A673 (cell line): ENCODE results near the gene FTO. TPM values are rescaled to one million over a fixed set of nuclear protein-coding genes. Genes with fewer than 3 reads are reported as not detected.

Experiments
- BruUV-seq: library from RNA; stranded (reverse); fragments of 400-500 nt; replicated peaks from 2 replicates; lab custom pipeline; 2021; lab: Mats Ljungman, UMichigan
- CTCF ChIA-PET: fragments of 300-600 bp; sonication (Branson Sonifier 250); formaldehyde crosslinking; loops from one replicate; lab custom pipeline; 2022; ENCODE audit warnings: antibody characterized with exemption; lab: Charles Lee
- POLR2A ChIA-PET: fragments of 300-600 bp; sonication (Branson Sonifier 250); formaldehyde crosslinking; loops from one replicate; lab custom pipeline; 2022; ENCODE audit warnings: antibody characterized with exemption; ENCODE audit not compliant: low non-redundant PET; lab: Charles Lee
- DNase-seq: peaks from one replicate; pipeline ENCODE4 v3.0.0-alpha.2; 2015; ENCODE audit warnings: low spot score
- H3K27ac ChIP-seq: fragments of 200-600 bp; sonication (generic); 2 replicates; pipeline ENCODE4 v1.5.1; 2016; ENCODE audit warnings: mixed run types, low read depth, mild to moderate bottlenecking, mixed read lengths, antibody characterized with exemption, low read length; ENCODE audit not compliant: poor library complexity, severe bottlenecking
- H3K27me3 ChIP-seq: fragments of 200-600 bp; sonication (generic); replicated peaks from 2 replicates; pipeline ENCODE4 v1.6.1; 2017; ENCODE audit warnings: mixed run types, low read depth, mild to moderate bottlenecking, mixed read lengths, antibody characterized with exemption, low read length; ENCODE audit not compliant: insufficient read depth, poor library complexity
- H3K36me3 ChIP-seq: fragments of 200-600 bp; sonication (generic); 2 replicates; pipeline ENCODE4 v1.6.1; 2016; ENCODE audit warnings: mixed run types, mild to moderate bottlenecking, mixed read lengths, antibody characterized with exemption, low read length; ENCODE audit not compliant: insufficient read depth, poor library complexity, severe bottlenecking
- H3K4me1 ChIP-seq: fragments of 200-600 bp; sonication (generic); 2 replicates; pipeline ENCODE4 v1.6.1; 2017; ENCODE audit warnings: mixed run types, mild to moderate bottlenecking, mixed read lengths, antibody characterized with exemption, low read length; ENCODE audit not compliant: insufficient read depth, poor library complexity, severe bottlenecking
- H3K4me3 ChIP-seq: fragments of 200-600 bp; sonication (generic); 2 replicates; pipeline ENCODE4 v1.5.1; 2016; ENCODE audit warnings: low read depth, mixed run types, mild to moderate bottlenecking, mixed read lengths, low read length; ENCODE audit not compliant: poor library complexity, severe bottlenecking
- H3K9me3 ChIP-seq: fragments of 200-600 bp; sonication (generic); 2 replicates; pipeline ENCODE4 v1.6.1; 2016; ENCODE audit warnings: mixed run types, low read depth, mild to moderate bottlenecking, mixed read lengths, antibody characterized with exemption, low read length; ENCODE audit not compliant: poor library complexity, severe bottlenecking
- EZH2 ChIP-seq: fragments of 200-600 bp; sonication (generic); IDR thresholded peaks from 2 replicates; pipeline ENCODE4 v1.6.1; 2017; ENCODE audit warnings: borderline replicate concordance, low read depth, mild to moderate bottlenecking, mixed read lengths, antibody characterized with exemption, low read length; ENCODE audit not compliant: poor library complexity, severe bottlenecking
- intact Hi-C: fragments of 100-400 bp; cut with micrococcal nuclease; formaldehyde crosslinking; loops from one replicate; pipeline ENCODE4 v1.10.0; 2022; ENCODE audit not compliant: unreplicated experiment
- total RNA-seq: library from RNA; stranded (reverse); gene quantifications from 2 replicates; pipeline ENCODE4 v1.2.3, GENCODE V29; 2021
- TF ChIP-seq, protein P1 (sequence below): fragments of 300-800, 200-600 bp; sonication (generic); conservative IDR thresholded peaks from 2 replicates; pipeline ENCODE4 v1.5.1; 2017; ENCODE audit warnings: low read depth, mild to moderate bottlenecking, antibody characterized with exemption, low read length, moderate library complexity, mixed read lengths

The FTO gene
- total RNA-seq, 1 experiment from 2014 or later = 73.4 TPM

GRCh38 chr16:54090602-54091001 lies 386.6 kb downstream of the FTO start:
- no peak for TF ChIP-seq EZH2
- TF ChIP-seq, protein P1, sequence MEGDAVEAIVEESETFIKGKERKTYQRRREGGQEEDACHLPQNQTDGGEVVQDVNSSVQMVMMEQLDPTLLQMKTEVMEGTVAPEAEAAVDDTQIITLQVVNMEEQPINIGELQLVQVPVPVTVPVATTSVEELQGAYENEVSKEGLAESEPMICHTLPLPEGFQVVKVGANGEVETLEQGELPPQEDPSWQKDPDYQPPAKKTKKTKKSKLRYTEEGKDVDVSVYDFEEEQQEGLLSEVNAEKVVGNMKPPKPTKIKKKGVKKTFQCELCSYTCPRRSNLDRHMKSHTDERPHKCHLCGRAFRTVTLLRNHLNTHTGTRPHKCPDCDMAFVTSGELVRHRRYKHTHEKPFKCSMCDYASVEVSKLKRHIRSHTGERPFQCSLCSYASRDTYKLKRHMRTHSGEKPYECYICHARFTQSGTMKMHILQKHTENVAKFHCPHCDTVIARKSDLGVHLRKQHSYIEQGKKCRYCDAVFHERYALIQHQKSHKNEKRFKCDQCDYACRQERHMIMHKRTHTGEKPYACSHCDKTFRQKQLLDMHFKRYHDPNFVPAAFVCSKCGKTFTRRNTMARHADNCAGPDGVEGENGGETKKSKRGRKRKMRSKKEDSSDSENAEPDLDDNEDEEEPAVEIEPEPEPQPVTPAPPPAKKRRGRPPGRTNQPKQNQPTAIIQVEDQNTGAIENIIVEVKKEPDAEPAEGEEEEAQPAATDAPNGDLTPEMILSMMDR = no peak
- no peak overlapping the region for H3K4me3 ChIP-seq
- ChIA-PET POLR2A (no interaction called here), CTCF (no interaction called here)
- H3K9me3 ChIP-seq = no peaks in the 10 kb centered on the region
- DNase-seq = no peak
- intact Hi-C loops = no loop called here
- no peaks in the 10 kb centered on the region for H3K27me3 ChIP-seq
- H3K27ac ChIP-seq = no peak overlapping the region
- BruUV-seq = no TSS peak
- H3K4me1 ChIP-seq = no peaks in the 10 kb centered on the region
- no peaks in the 10 kb centered on the region for H3K36me3 ChIP-seq

- H3K27ac ChIP-seq = no peak overlapping the region
- DNase-seq = no peak
- no peak overlapping the region for H3K4me3 ChIP-seq
- intact Hi-C loops = no loop called here
- no peak for TF ChIP-seq EZH2
- TF ChIP-seq, protein P1 = no peak
- H3K4me1 ChIP-seq = no peaks in the 10 kb centered on the region
- H3K36me3 ChIP-seq = no peaks in the 10 kb centered on the region
- no peaks in the 10 kb centered on the region for H3K27me3 ChIP-seq
- no peaks in the 10 kb centered on the region for H3K9me3 ChIP-seq
- CTCF ChIA-PET = no interaction called here
- POLR2A ChIA-PET = no interaction called here
- no TSS peak for BruUV-seq
Measured at GRCh38 chr16:54093281-54093680, 389.3 kb downstream of the FTO start.

DNA sequence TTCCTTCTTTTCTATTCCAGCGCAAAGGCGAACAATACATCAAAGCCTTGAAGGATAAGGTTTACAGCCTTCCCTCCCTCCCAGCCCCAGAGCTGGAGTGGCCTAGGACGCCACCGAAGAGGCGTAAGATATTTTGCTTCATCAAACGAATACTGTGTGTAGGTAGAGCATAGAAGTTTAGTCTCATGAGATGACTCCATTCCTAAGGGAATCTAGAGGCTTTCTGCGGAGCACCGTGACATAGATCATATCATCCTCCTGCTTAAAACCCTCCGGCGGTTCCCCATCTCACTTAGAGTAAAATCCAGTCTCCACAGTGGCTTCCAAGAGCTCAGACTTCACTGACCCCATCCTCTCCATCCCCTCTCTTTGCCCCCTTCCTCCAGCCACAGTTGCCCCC lies 390.7 kb downstream of the FTO start:
- no peaks in the 10 kb centered on the region for H3K4me1 ChIP-seq
- POLR2A ChIA-PET = no interaction called here
- no peaks in the 10 kb centered on the region for H3K36me3 ChIP-seq
- H3K4me3 ChIP-seq = no peak overlapping the region
- intact Hi-C loops = no loop called here
- CTCF ChIA-PET = no interaction called here
- H3K9me3 ChIP-seq = no peaks in the 10 kb centered on the region
- no peak for TF ChIP-seq EZH2
- TF ChIP-seq, protein P1 = no peak
- DNase-seq = no peak
- no TSS peak for BruUV-seq
- no peaks in the 10 kb centered on the region for H3K27me3 ChIP-seq
- H3K27ac ChIP-seq = no peak overlapping the region
